IMR-90 (cell line): ENCODE data around the gene FN1. TPM values are rescaled to one million over a fixed set of nuclear protein-coding genes. Genes with fewer than 3 reads are reported as not detected.

Experiments
- ATAC-seq: fragments of 200-7000 bp; cut with Tn5 transposase; 2 replicates; pipeline ENCODE4 v1.9.1; 2020; ENCODE audit warnings: low read depth, mild to moderate bottlenecking, moderate library complexity
- BruUV-seq: library from RNA; stranded (reverse); fragments of 400-500 nt; replicated peaks from 2 replicates; lab custom pipeline; 2021; lab: Mats Ljungman, UMichigan
- CTCF ChIA-PET: fragments of 300-600 bp; formaldehyde crosslinking; extraction: SDS; loops from one replicate; lab custom pipeline; 2021; ENCODE audit warnings: antibody characterized with exemption; lab: Yijun Ruan, JAX
- POLR2A ChIA-PET: fragments of 300-600 bp; sonication (Branson Sonifier 250); formaldehyde crosslinking; loops from one replicate; lab custom pipeline; 2022; ENCODE audit warnings: antibody characterized with exemption; ENCODE audit not compliant: unreplicated experiment; lab: Charles Lee
- DNase-seq: peaks from one replicate; pipeline ENCODE4 v3.0.0; 2013
- H2AFZ ChIP-seq: replicated peaks from 2 replicates; pipeline ENCODE3; 2013; ENCODE audit warnings: low read length, mild to moderate bottlenecking; ENCODE audit not compliant: poor library complexity
- H2AK5ac ChIP-seq: 2 replicates; pipeline ENCODE4 v1.6.1; 2013; ENCODE audit warnings: low read depth, low read length, inconsistent platforms
- H2AK9ac ChIP-seq: replicated peaks from 2 replicates; pipeline ENCODE3; 2013; ENCODE audit warnings: mild to moderate bottlenecking, low read depth, low read length, moderate library complexity; ENCODE audit not compliant: poor library complexity
- H2BK120ac ChIP-seq: 2 replicates; pipeline ENCODE4 v1.6.1; 2013; ENCODE audit warnings: low read depth, low read length, inconsistent platforms
- H2BK15ac ChIP-seq: 3 replicates; pipeline ENCODE4 v1.6.1; 2013; ENCODE audit warnings: low read depth, low read length, inconsistent platforms
- H2BK20ac ChIP-seq: 2 replicates; pipeline ENCODE4 v1.6.1; 2013; ENCODE audit warnings: low read depth, mild to moderate bottlenecking, inconsistent platforms, low read length, moderate library complexity
- H2BK5ac ChIP-seq: 2 replicates; pipeline ENCODE4 v1.6.1; 2013; ENCODE audit warnings: mild to moderate bottlenecking, low read depth, low read length, inconsistent platforms; ENCODE audit not compliant: poor library complexity, severe bottlenecking
- H3K14ac ChIP-seq: replicated peaks from 2 replicates; pipeline ENCODE4 v1.6.1; 2013; ENCODE audit warnings: low read depth, low read length, inconsistent platforms
- H3K18ac ChIP-seq: 2 replicates; pipeline ENCODE4 v1.6.1; 2013; ENCODE audit warnings: low read depth, low read length, control low read depth
- H3K23ac ChIP-seq: 2 replicates; pipeline ENCODE4 v1.6.1; 2013; ENCODE audit warnings: low read depth, low read length, inconsistent platforms
- H3K27ac ChIP-seq: 2 replicates; pipeline ENCODE4 v1.5.1; 2013; ENCODE audit warnings: mild to moderate bottlenecking, control low read depth, low read length; ENCODE audit not compliant: insufficient read depth
- H3K27me3 ChIP-seq: 2 replicates; pipeline ENCODE4 v1.6.1; 2013; ENCODE audit warnings: low read length; ENCODE audit not compliant: control insufficient read depth, insufficient read depth
- H3K36me3 ChIP-seq: 2 replicates; pipeline ENCODE4 v1.6.1; 2013; ENCODE audit warnings: low read length, mixed read lengths; ENCODE audit not compliant: control insufficient read depth, insufficient read depth
- H3K4ac ChIP-seq: 2 replicates; pipeline ENCODE4 v1.6.1; 2013; ENCODE audit warnings: low read depth, low read length, inconsistent platforms
- H3K4me1 ChIP-seq: 2 replicates; pipeline ENCODE4 v1.6.1; 2013; ENCODE audit warnings: low read length, mixed read lengths; ENCODE audit not compliant: control insufficient read depth, insufficient read depth
- H3K4me2 ChIP-seq: 2 replicates; pipeline ENCODE4 v1.6.1; 2013; ENCODE audit warnings: low read depth, mild to moderate bottlenecking, control low read depth, low read length, moderate library complexity
- H3K4me3 ChIP-seq: 2 replicates; pipeline ENCODE4 v1.5.1; 2013; ENCODE audit warnings: low read depth, mild to moderate bottlenecking, control low read depth, low read length, moderate library complexity; ENCODE audit not compliant: insufficient read depth
- H3K56ac ChIP-seq: 2 replicates; pipeline ENCODE4 v1.6.1; 2013; ENCODE audit warnings: low read length, inconsistent platforms; ENCODE audit not compliant: insufficient read depth; ENCODE audit errors: extremely low read depth
- H3K79me1 ChIP-seq, 2 experiments: 2 replicates each; pipeline ENCODE4 v1.6.1; 2013; ENCODE audit warnings: low read length in 2 of 2, inconsistent platforms in 1 of 2, low read depth in 1 of 2
- H3K9ac ChIP-seq: 2 replicates; pipeline ENCODE4 v1.6.1; 2013; ENCODE audit warnings: low read depth, low read length, control low read depth
- H3K9me1 ChIP-seq: 2 replicates; pipeline ENCODE4 v1.6.1; 2013; ENCODE audit warnings: low read length, inconsistent platforms; ENCODE audit not compliant: insufficient read depth
- H3K9me3 ChIP-seq: 2 replicates; pipeline ENCODE4 v1.6.1; 2013; ENCODE audit warnings: low read length; ENCODE audit not compliant: control insufficient read depth, insufficient read depth
- H4K20me1 ChIP-seq: 2 replicates; pipeline ENCODE4 v1.6.1; 2013; ENCODE audit warnings: low read length, inconsistent platforms; ENCODE audit not compliant: insufficient read depth
- H4K5ac ChIP-seq: 2 replicates; pipeline ENCODE4 v1.6.1; 2013; ENCODE audit warnings: mild to moderate bottlenecking, low read depth, low read length, control low read depth
- H4K8ac ChIP-seq, 2 experiments: 2 replicates each; pipeline ENCODE4 v1.6.1; 2013; ENCODE audit warnings: low read depth in 2 of 2, low read length in 2 of 2, control low read depth in 1 of 2, inconsistent platforms in 1 of 2
- H4K91ac ChIP-seq: 2 replicates; pipeline ENCODE4 v1.6.1; 2013; ENCODE audit warnings: low read depth, low read length, inconsistent platforms; ENCODE audit not compliant: insufficient read depth
- FOS ChIP-seq: fragments of 150-350 bp; IDR thresholded peaks from 2 replicates; pipeline ENCODE4 v1.6.1; 2016; ENCODE audit warnings: low read depth, low read length
- MAZ ChIP-seq: IDR thresholded peaks from 2 replicates; pipeline ENCODE4 v1.6.1; 2012; ENCODE audit warnings: low read depth, mild to moderate bottlenecking, low read length, improper control_type of control experiment, moderate library complexity, borderline replicate concordance
- MXI1 ChIP-seq: IDR thresholded peaks from 2 replicates; pipeline ENCODE4 v1.6.1; 2012; ENCODE audit warnings: low read depth, mild to moderate bottlenecking, low read length, moderate library complexity, borderline replicate concordance
- POLR2A ChIP-seq: IDR thresholded peaks from 2 replicates; pipeline ENCODE4 v1.6.1; 2012; ENCODE audit warnings: mild to moderate bottlenecking, low read depth, low read length
- RCOR1 ChIP-seq: IDR thresholded peaks from 2 replicates; pipeline ENCODE4 v1.6.1; 2012; ENCODE audit warnings: mild to moderate bottlenecking, low read length, improper control_type of control experiment; ENCODE audit not compliant: insufficient replicate concordance
- RFX5 ChIP-seq: IDR thresholded peaks from 2 replicates; pipeline ENCODE4 v1.8.0; 2012; ENCODE audit warnings: low read depth, mild to moderate bottlenecking, low read length, moderate library complexity
- SMC3 ChIP-seq: fragments of 150-350 bp; IDR thresholded peaks from 2 replicates; pipeline ENCODE4 v1.6.1; 2016; ENCODE audit warnings: low read depth, mild to moderate bottlenecking, antibody characterized with exemption, low read length, moderate library complexity
- WGBS, 2 experiments: methylation state at CpG; one replicate each; pipeline versions ENCODE4 v1.1.5 to v1.1.7; 2013; ENCODE audit warnings: missing lambda C conversion rate in 2 of 2; ENCODE audit not compliant: insufficient read length in 1 of 2; ENCODE audit errors: extremely low coverage in 2 of 2; 5-methylcytosine and 5-hydroxymethylcytosine counted together
- dilution Hi-C: fragments of 300-500 bp; cut with HindIII; formaldehyde crosslinking; loops from one replicate; pipeline ENCODE4 v1.14.3; 2018; ENCODE audit warnings: low sequenced_read_pairs; ENCODE audit not compliant: unreplicated experiment
- in situ Hi-C: fragments of 300-500 bp; cut with MboI; formaldehyde crosslinking; loops from 3 replicates; pipeline ENCODE4 v1.14.3; 2019; ENCODE audit warnings: low sequenced_read_pairs, inconsistent platforms, mixed read lengths
- intact Hi-C: fragments of 100-400 bp; cut with micrococcal nuclease; formaldehyde crosslinking; loops from 2 replicates; pipeline ENCODE4 v1.10.0; 2022
- polyA plus RNA-seq, 3 experiments: library from polyadenylated mRNA; depleted of rRNA; stranded (reverse); fragments of >200 nt; gene quantifications; 2 replicates each; pipeline ENCODE4 v1.2.3, GENCODE V29; 2012; ENCODE audit warnings: low replicate concordance in 1 of 3
- total RNA-seq: library from RNA; depleted of rRNA; stranded (reverse); fragments of >200 nt; gene quantifications from 2 replicates; pipeline ENCODE4 v1.2.3, GENCODE V29; 2012
- TF ChIP-seq, protein P1 (sequence below): fragments of 150-350 bp; IDR thresholded peaks from 2 replicates; pipeline ENCODE4 v1.6.1; 2016; ENCODE audit warnings: low read depth, mild to moderate bottlenecking, low read length, moderate library complexity, borderline replicate concordance

Gene FN1
- total and polyA plus RNA-seq, 2 of the 4 experiments (the other 2 are of a cell fraction), result 8,243 to 13,004 TPM

GRCh38 chr2:215416656-215417055 lies 19.2 kb downstream of the FN1 start:
- no peak overlapping the region for H2AK5ac ChIP-seq
- in situ Hi-C loops, result no loop called here
- no peak overlapping the region for H3K14ac ChIP-seq
- H4K20me1 ChIP-seq, result peaks cover 23% of the 10 kb centered on the region; the same call in 1 of the 2 replicates
- H2BK120ac ChIP-seq, result no peak overlapping the region
- ChIA-PET CTCF (interaction anchor here (1.3 kb wide), 1 partner anchor 14 kb away, joined by 3 read pairs; no protein-coding TSS in a partner anchor), POLR2A (no interaction called here)
- no peak overlapping the region for H2AK9ac ChIP-seq
- no peaks in the 10 kb centered on the region for H3K9me3 ChIP-seq
- peak overlapping the region; percentile 90 for H2BK5ac ChIP-seq
- no peak overlapping the region for H3K9ac ChIP-seq
- H3K9me1 ChIP-seq, result peaks cover 9% of the 10 kb centered on the region
- no peak overlapping the region for H3K18ac ChIP-seq
- H3K27me3 ChIP-seq, result no peaks in the 10 kb centered on the region
- H3K4me3 ChIP-seq, result no peak overlapping the region
- dilution Hi-C loops, result no loop called here
- ATAC-seq (no peak), DNase-seq (no peak)
- H4K8ac ChIP-seq, result no peak overlapping the region
- no peak overlapping the region for H2BK20ac ChIP-seq
- intact Hi-C loops, result no loop called here
- peaks cover 16% of the 10 kb centered on the region for H3K4me1 ChIP-seq
- peaks cover 13 to 40% of the 10 kb centered on the region in 2 experiments for H3K79me1 ChIP-seq
- H2BK15ac ChIP-seq, result no peak overlapping the region
- no peak overlapping the region; the same call in 1 of the 2 replicates for H3K23ac ChIP-seq
- no peak overlapping the region; the same call in 1 of the 2 replicates for H4K5ac ChIP-seq
- no peak overlapping the region for H3K27ac ChIP-seq
- H3K36me3 ChIP-seq, result peaks cover 65% of the 10 kb centered on the region
- no CpG with 5 or more reads among the region's 2 CpGs for WGBS, 2 experiments
- BruUV-seq, result no TSS peak
- H3K4ac ChIP-seq, result no peak overlapping the region
- H2AFZ ChIP-seq, result no peak overlapping the region
- H3K56ac ChIP-seq, result no peak overlapping the region
- H4K91ac ChIP-seq, result no peak overlapping the region
- TF ChIP-seq MAZ, result no peak
- TF ChIP-seq SMC3, result no peak
- no peak for TF ChIP-seq RFX5
- TF ChIP-seq RCOR1, result no peak
- no peak for TF ChIP-seq MXI1
- TF ChIP-seq POLR2A, result no peak
- TF ChIP-seq, protein P1, sequence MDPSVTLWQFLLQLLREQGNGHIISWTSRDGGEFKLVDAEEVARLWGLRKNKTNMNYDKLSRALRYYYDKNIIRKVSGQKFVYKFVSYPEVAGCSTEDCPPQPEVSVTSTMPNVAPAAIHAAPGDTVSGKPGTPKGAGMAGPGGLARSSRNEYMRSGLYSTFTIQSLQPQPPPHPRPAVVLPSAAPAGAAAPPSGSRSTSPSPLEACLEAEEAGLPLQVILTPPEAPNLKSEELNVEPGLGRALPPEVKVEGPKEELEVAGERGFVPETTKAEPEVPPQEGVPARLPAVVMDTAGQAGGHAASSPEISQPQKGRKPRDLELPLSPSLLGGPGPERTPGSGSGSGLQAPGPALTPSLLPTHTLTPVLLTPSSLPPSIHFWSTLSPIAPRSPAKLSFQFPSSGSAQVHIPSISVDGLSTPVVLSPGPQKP, result no peak
- no peak for TF ChIP-seq FOS
- H3K4me2 ChIP-seq, result no peak overlapping the region
